GM12878 (cell line): ENCODE results near the gene SMARCAD1. TPM values are rescaled to one million over a fixed set of nuclear protein-coding genes. Genes with fewer than 3 reads are reported as not detected.

Source experiments
- ATAC-seq: fragments of 200-7000 bp; cut with Tn5 transposase; 3 replicates; pipeline ENCODE4 v1.9.1; 2020; ENCODE audit warnings: mild to moderate bottlenecking, moderate library complexity
- BruUV-seq: library from RNA; stranded (reverse); fragments of 400-500 nt; replicated peaks from 2 replicates; lab custom pipeline; 2021; lab: Mats Ljungman, UMichigan
- CTCF ChIA-PET: fragments of 300-600 bp; sonication (Branson Sonifier 250); formaldehyde crosslinking; extraction: SDS; loops from one replicate; lab custom pipeline; 2021; ENCODE audit warnings: inconsistent platforms; lab: Yijun Ruan, JAX
- POLR2A ChIA-PET: fragments of 350-600 bp; formaldehyde crosslinking; extraction: SDS; loops from one replicate; lab custom pipeline; 2021; ENCODE audit warnings: inconsistent platforms; lab: Charles Lee
- RAD21 ChIA-PET: fragments of 300-600 bp; sonication (Branson Sonifier 250); formaldehyde crosslinking; loops from one replicate; lab custom pipeline; 2023; ENCODE audit warnings: antibody characterized with exemption; ENCODE audit not compliant: unreplicated experiment; lab: Charles Lee
- SMC1A ChIA-PET: fragments of 300-600 bp; sonication (Branson Sonifier 250); formaldehyde crosslinking; loops from one replicate; lab custom pipeline; 2023; ENCODE audit not compliant: unreplicated experiment, uncharacterized antibody; lab: Charles Lee
- DNase-seq: peaks from one replicate; pipeline ENCODE4 v3.0.0-alpha.2; 2011; ENCODE audit warnings: low read depth, low spot score
- FAIRE-seq: peaks from 3 replicates; lab custom pipeline; 2011; peaks lifted over from hg19 to GRCh38; lab: Jason Lieb, UNC
- H2AFZ ChIP-seq: 2 replicates; pipeline ENCODE4 v1.6.0; 2011; ENCODE audit warnings: low read depth, low read length, control low read depth; ENCODE audit not compliant: control insufficient read depth
- H3K27ac ChIP-seq: 2 replicates; pipeline ENCODE4 v1.5.1; 2011; ENCODE audit warnings: control low read depth; ENCODE audit not compliant: control insufficient read depth, insufficient read depth
- H3K27me3 ChIP-seq, 2 experiments: replicated peaks in 1 of 2; 2 replicates each; pipeline versions ENCODE4 v1.6.0 to v1.6.1; 2011; ENCODE audit warnings: low read length in 1 of 2; ENCODE audit not compliant: control insufficient read depth in 2 of 2, insufficient read depth in 2 of 2
- H3K36me3 ChIP-seq, 2 experiments: 2 replicates each; pipeline ENCODE4 v1.5.1; 2011; ENCODE audit warnings: low read length in 1 of 2; ENCODE audit not compliant: control insufficient read depth in 2 of 2, insufficient read depth in 2 of 2
- H3K4me1 ChIP-seq: 2 replicates; pipeline ENCODE4 v1.6.1; 2011; ENCODE audit warnings: mild to moderate bottlenecking, low read length, moderate library complexity, mixed read lengths; ENCODE audit not compliant: control insufficient read depth, insufficient read depth
- H3K4me2 ChIP-seq: 2 replicates; pipeline ENCODE4 v1.6.0; 2011; ENCODE audit warnings: control low read depth; ENCODE audit not compliant: control insufficient read depth, insufficient read depth
- H3K4me3 ChIP-seq: fragments of 200-600 bp; sonication (generic); 2 replicates; pipeline ENCODE4 v1.5.1; 2016
- H3K79me2 ChIP-seq: 2 replicates; pipeline ENCODE4 v1.6.0; 2011; ENCODE audit warnings: low read length; ENCODE audit not compliant: control insufficient read depth, insufficient read depth
- H3K9ac ChIP-seq: 2 replicates; pipeline ENCODE4 v1.8.0; 2011; ENCODE audit warnings: low read length, control low read depth, mixed read lengths; ENCODE audit not compliant: control insufficient read depth, insufficient read depth
- H3K9me3 ChIP-seq: replicated peaks from 3 replicates; pipeline ENCODE4 v1.5.1; 2011; ENCODE audit warnings: mild to moderate bottlenecking, low read length; ENCODE audit not compliant: control insufficient read depth, insufficient read depth
- H4K20me1 ChIP-seq: 2 replicates; pipeline ENCODE4 v1.6.0; 2011; ENCODE audit not compliant: control insufficient read depth, insufficient read depth
- ATF3 ChIP-seq: IDR thresholded peaks from 2 replicates; pipeline ENCODE4 v1.6.1; 2011; ENCODE audit warnings: low read depth, mild to moderate bottlenecking, low read length, moderate library complexity, borderline replicate concordance; ENCODE audit errors: extremely low read depth
- ATF7 ChIP-seq: fragments of 450-650 bp; IDR thresholded peaks from 2 replicates; pipeline ENCODE4 v1.6.1; 2016; ENCODE audit warnings: low read depth, mild to moderate bottlenecking
- CEBPB ChIP-seq, 2 experiments: fragments of 150-350 bp in 1 of 2; IDR thresholded peaks; 2 replicates each; pipeline ENCODE4 v1.6.1; 2012 to 2014; ENCODE audit warnings: low read depth in 2 of 2, low read length in 2 of 2, borderline replicate concordance in 1 of 2, inconsistent platforms in 1 of 2
- CUX1 ChIP-seq: IDR thresholded peaks from 2 replicates; pipeline ENCODE4 v1.6.1; 2012; ENCODE audit warnings: improper control_type of control experiment, low read depth, low read length; ENCODE audit not compliant: insufficient replicate concordance
- EGR1 ChIP-seq, 2 experiments: IDR thresholded peaks; 1 replicate in 1 of 2; 2 replicates in 1 of 2; pipeline ENCODE4 v1.6.1; 2011 to 2012; ENCODE audit warnings: low read depth in 2 of 2, low read length in 2 of 2, borderline replicate concordance in 1 of 2, mild to moderate bottlenecking in 1 of 2, moderate library complexity in 1 of 2
- MTA2 ChIP-seq: fragments of 450-650 bp; IDR thresholded peaks from 2 replicates; pipeline ENCODE4 v1.6.1; 2016; ENCODE audit warnings: low read depth, mild to moderate bottlenecking, moderate library complexity
- SKIL ChIP-seq: fragments of 450-650 bp; IDR thresholded peaks from 2 replicates; pipeline ENCODE4 v1.6.1; 2017; ENCODE audit warnings: mild to moderate bottlenecking, low read depth, inconsistent platforms; ENCODE audit not compliant: poor library complexity, severe bottlenecking
- TCF12 ChIP-seq: IDR thresholded peaks from 2 replicates; pipeline ENCODE4 v1.6.1; 2011; ENCODE audit warnings: low read depth, mild to moderate bottlenecking, low read length
- WGBS: methylation state at CpG from one replicate; pipeline ENCODE4 v1.1.6; 2016; ENCODE audit warnings: low lambda C conversion rate; ENCODE audit not compliant: insufficient replicate concordance, insufficient coverage; ENCODE audit errors: missing lambda C conversion rate; 5-methylcytosine and 5-hydroxymethylcytosine counted together
- in situ Hi-C: fragments of 300-500 bp; cut with MboI; formaldehyde crosslinking; loops from 9 replicates; pipeline ENCODE4 v1.14.3; 2018; ENCODE audit warnings: mixed read lengths
- intact Hi-C: fragments of 100-400 bp; cut with micrococcal nuclease; formaldehyde crosslinking; loops from one replicate; pipeline ENCODE4 v1.14.2; 2022; ENCODE audit not compliant: unreplicated experiment
- polyA plus RNA-seq, 11 experiments: library from polyadenylated mRNA; depleted of rRNA in 4 of 11; unstranded in 6 of 11; stranded (reverse) in 5 of 11; fragments of >200 nt; fragmentation: Nextera tagmentation in 4 of 11; fragmentation: Illumina TruSeq in 1 of 11; extraction: Ambion mirVana in 4 of 11; extraction: Trizol in 1 of 11; gene quantifications; 1 replicate in 1 of 11; 2 replicates in 10 of 11; pipeline versions ENCODE4 v1.2.1 to v1.2.3, GENCODE V29; 2011 to 2016; ENCODE audit warnings: inconsistent platforms in 2 of 11, missing spikeins in 2 of 11, low read depth in 1 of 11
- total RNA-seq, 4 experiments: library from RNA; depleted of rRNA in 3 of 4; stranded (reverse); fragments of >200 nt in 3 of 4; fragmentation: Illumina TruSeq in 1 of 4; extraction: Trizol in 1 of 4; gene quantifications; 2 replicates each; pipeline versions ENCODE4 v1.2.1 to v1.2.3, GENCODE V29; 2013 to 2021

SMARCAD1 gene
- total and polyA plus RNA-seq, 10 of the 15 experiments (the other 5 are each of a cell fraction or from before 2014, with no cell fraction given): 7.6 to 41.2 (median 27.7) TPM

GRCh38 chr4:94214703-94215319, 7.1 kb downstream of the SMARCAD1 start:
- ChIA-PET RAD21 (no interaction called here), POLR2A (no interaction called here), CTCF (no interaction called here), SMC1A (no interaction called here)
- DNase-seq (no peak), ATAC-seq (peak; percentile 81), FAIRE-seq (no peak)
- intact Hi-C loops (no loop called here), in situ Hi-C loops (no loop called here)
- no peaks in the 10 kb centered on the region for H4K20me1 ChIP-seq
- H3K79me2 ChIP-seq: peaks cover 16% of the 10 kb centered on the region
- TF ChIP-seq MTA2 (peak; percentile 43; the same call in 1 of the 2 replicates), TCF12 (no peak), ATF3 (no peak), ATF7 (0 out of 2 replicates have a peak, but pooled peaks have one; percentile 24), SKIL (peak; percentile 71), CEBPB (IDR thresholded peaks at IDR 0.05; ENCODE audit: borderline replicate concordance in 1 of 2, low read depth in 2 of 2, low read length in 2 of 2) (peak in 1 of 2 experiments; percentile 66; a peak in 1 of 4 replicates), EGR1 (IDR thresholded peaks at IDR 0.05; ENCODE audit: borderline replicate concordance in 1 of 2, low read depth in 2 of 2, low read length in 2 of 2) (no peak), CUX1 (no peak)
- no peak overlapping the region for H3K4me2 ChIP-seq
- no peaks in the 10 kb centered on the region for H3K4me1 ChIP-seq
- WGBS: 81% methylated on average over 5 of the region's 5 CpGs
- H3K4me3 ChIP-seq: no peak overlapping the region
- peaks cover 2% of the 10 kb centered on the region; the same call in 1 of the 3 replicates for H3K9me3 ChIP-seq
- no peaks in the 10 kb centered on the region for H3K27me3 ChIP-seq
- H2AFZ ChIP-seq: no peak overlapping the region
- H3K9ac ChIP-seq: no peak overlapping the region
- H3K36me3 ChIP-seq: peaks cover 0 to 17% of the 10 kb centered on the region in 2 experiments; a peak in 1 of 4 replicates
- no peak overlapping the region for H3K27ac ChIP-seq
- BruUV-seq: no TSS peak
